Tibial artery (tissue), 4 donors: ENCODE data around the gene WWTR1.

ENCODE experiments used
- DNase-seq, 2 donors: peaks; one replicate each; pipeline ENCODE4 v3.0.0-alpha.2; 2019
- H3K27ac ChIP-seq, 2 donors: fragments of 200-600 bp; sonication (generic) in 1 of 2; 1 replicate in 1 of 2; 2 replicates in 1 of 2; pipeline ENCODE4 v1.5.1; 2018 to 2019; ENCODE audit warnings: mild to moderate bottlenecking in 1 of 2
- H3K27me3 ChIP-seq, 2 donors: fragments of 200-600 bp; sonication (generic) in 1 of 2; one replicate each; pipeline versions ENCODE4 v1.5.1 to v1.6.0; 2016 to 2019
- H3K36me3 ChIP-seq, 3 donors: fragments of 200-600 bp; sonication (generic) in 2 of 3; one replicate each; pipeline ENCODE4 v1.5.1; 2016 to 2019; ENCODE audit warnings: mild to moderate bottlenecking in 2 of 3
- H3K4me1 ChIP-seq, 4 donors: fragments of 200-600 bp; sonication (generic) in 2 of 4; 1 replicate in 3 of 4; 2 replicates in 1 of 4; pipeline ENCODE4 v1.5.1; 2016 to 2019
- H3K4me3 ChIP-seq, 2 donors: fragments of 200-600 bp; sonication (generic) in 1 of 2; 1 replicate in 1 of 2; 2 replicates in 1 of 2; pipeline ENCODE4 v1.5.1; 2018 to 2019; ENCODE audit warnings: mild to moderate bottlenecking in 2 of 2
- H3K9me3 ChIP-seq, 3 donors: fragments of 200-600 bp; sonication (generic) in 1 of 3; one replicate each; pipeline ENCODE4 v1.5.1; 2016 to 2019
- CTCF ChIP-seq, 2 experiments: fragments of 200-600 bp in 1 of 2; fragments of 450-650 bp in 1 of 2; IDR thresholded peaks; one replicate each; pipeline ENCODE4 v1.5.1; 2017 to 2019; ENCODE audit warnings: antibody characterized with exemption in 2 of 2, mild to moderate bottlenecking in 1 of 2, moderate library complexity in 1 of 2
- intact Hi-C: fragments of 100-400 bp; cut with DNase I; formaldehyde crosslinking; loops from one replicate; pipeline ENCODE4 v1.15.0; 2023; ENCODE audit warnings: low total_unique reads

The WWTR1 gene

GRCh38 chr3:149623824-149624223, 34.0 kb downstream of the WWTR1 start:
- Histone ChIP-seq H3K27ac (no peak overlapping the region), H3K36me3 (no peaks in the 10 kb centered on the region), H3K4me3 (no peak overlapping the region), H3K9me3 (no peaks in the 10 kb centered on the region), H3K4me1 (peaks cover 0 to 84% (median 52%) of the 10 kb centered on the region in 4 donors), H3K27me3 (no peaks in the 10 kb centered on the region)
- DNase-seq = no peak
- intact Hi-C loops = no loop called here
- no peak for TF ChIP-seq CTCF (IDR thresholded peaks at IDR 0.05)

- peaks cover 0 to 92% (median 66%) of the 10 kb centered on the region in 4 donors for H3K4me1 ChIP-seq
- H3K27ac ChIP-seq = peak overlapping the region; percentile 65 to 75
- intact Hi-C loops = no loop called here
- DNase-seq = no peak
- no peak for TF ChIP-seq CTCF (IDR thresholded peaks at IDR 0.05)
- no peaks in the 10 kb centered on the region for H3K36me3 ChIP-seq
- H3K27me3 ChIP-seq = no peaks in the 10 kb centered on the region
- no peaks in the 10 kb centered on the region for H3K9me3 ChIP-seq
- no peak overlapping the region for H3K4me3 ChIP-seq
Observed at GRCh38 chr3:149621218-149622005, 36.4 kb downstream of the WWTR1 start.

- Histone ChIP-seq H3K4me1 (peaks cover 0 to 93% (median 61%) of the 10 kb centered on the region in 4 donors), H3K27ac (peak overlapping the region; percentile 65 to 75)
- DNase-seq = no peak
Observed at GRCh38 chr3:149620291-149621020, 37.4 kb downstream of the WWTR1 start.

GRCh38 chr3:149619136-149619535, 38.7 kb downstream of the WWTR1 start:
- H3K27ac ChIP-seq = peak overlapping the region; percentile 65 to 75
- H3K27me3 ChIP-seq = no peaks in the 10 kb centered on the region
- DNase-seq = no peak
- TF ChIP-seq CTCF (IDR thresholded peaks at IDR 0.05) = no peak
- H3K4me1 ChIP-seq = peaks cover 0 to 93% (median 58%) of the 10 kb centered on the region in 4 donors
- H3K9me3 ChIP-seq = no peaks in the 10 kb centered on the region
- H3K4me3 ChIP-seq = no peak overlapping the region
- intact Hi-C loops = no loop called here
- no peaks in the 10 kb centered on the region for H3K36me3 ChIP-seq

More at GRCh38 chr3:149620291-149621020, 37.4 kb downstream of the WWTR1 start:
- no peak for TF ChIP-seq CTCF (IDR thresholded peaks at IDR 0.05)
- Histone ChIP-seq H3K27me3 (no peaks in the 10 kb centered on the region), H3K4me3 (no peak overlapping the region), H3K36me3 (no peaks in the 10 kb centered on the region), H3K9me3 (no peaks in the 10 kb centered on the region)
- intact Hi-C loops = no loop called here

GRCh38 chr3:149618151-149619123, 39.4 kb downstream of the WWTR1 start:
- Histone ChIP-seq H3K27me3 (no peaks in the 10 kb centered on the region), H3K4me3 (no peak overlapping the region), H3K4me1 (peaks cover 0 to 93% (median 55%) of the 10 kb centered on the region in 4 donors), H3K27ac (peak overlapping the region; percentile 65 to 75), H3K36me3 (no peaks in the 10 kb centered on the region), H3K9me3 (no peaks in the 10 kb centered on the region)
- peak; percentile 73 to 87 for DNase-seq
- no peak for TF ChIP-seq CTCF (IDR thresholded peaks at IDR 0.05)
- intact Hi-C loops = no loop called here
